HepG2 (cell line): ENCODE results near the gene GPC3. TPM values are rescaled to one million over a fixed set of nuclear protein-coding genes. Genes with fewer than 3 reads are reported as not detected.

Source experiments
- ATF1 ChIP-seq: IDR thresholded peaks from 2 replicates; pipeline ENCODE4 v1.6.1; 2016; ENCODE audit warnings: mild to moderate bottlenecking, control low read depth
- ERF ChIP-seq: IDR thresholded peaks from 2 replicates; pipeline ENCODE4 v1.6.1; 2018; ENCODE audit warnings: missing biosample characterization, missing genetic modification reagents
- FOSL2 ChIP-seq: sonication (generic); formaldehyde crosslinking; IDR thresholded peaks from 2 replicates; pipeline ENCODE4 v1.4.0; 2020; ENCODE audit warnings: missing genetic modification reagents
- FOXK2 ChIP-seq: fragments of 450-650 bp; IDR thresholded peaks from 2 replicates; pipeline ENCODE4 v1.6.1; 2016
- FOXP1 ChIP-seq, 2 experiments: fragments of 450-650 bp in 1 of 2; IDR thresholded peaks; 2 replicates each; pipeline ENCODE4 v1.6.1; 2017 to 2018; ENCODE audit warnings: antibody characterized with exemption in 1 of 2
- GFI1 ChIP-seq: sonication (generic); formaldehyde crosslinking; IDR thresholded peaks from 2 replicates; pipeline ENCODE4 v1.5.0; 2020; ENCODE audit warnings: missing genetic modification reagents, mild to moderate bottlenecking, borderline replicate concordance
- GZF1 ChIP-seq: sonication (generic); formaldehyde crosslinking; IDR thresholded peaks from 2 replicates; pipeline ENCODE4 v1.5.1; 2020; ENCODE audit warnings: mild to moderate bottlenecking, missing genetic modification reagents
- KDM4B ChIP-seq: sonication (generic); formaldehyde crosslinking; IDR thresholded peaks from 2 replicates; pipeline ENCODE4 v1.4.0; 2020; ENCODE audit warnings: missing genetic modification reagents
- NCOR1 ChIP-seq: fragments of 200-600 bp; sonication (generic); IDR thresholded peaks from 2 replicates; pipeline ENCODE4 v1.7.0; 2017; ENCODE audit warnings: antibody characterized with exemption, low read length, borderline replicate concordance
- NFYC ChIP-seq: IDR thresholded peaks from 2 replicates; pipeline ENCODE4 v1.6.1; 2016; ENCODE audit warnings: missing genetic modification reagents, missing compliant biosample characterization
- REPIN1 ChIP-seq: sonication (generic); formaldehyde crosslinking; IDR thresholded peaks from 2 replicates; pipeline ENCODE4 v1.8.0; 2022; ENCODE audit warnings: missing genetic modification reagents, low read depth, mild to moderate bottlenecking, borderline replicate concordance
- SMAD3 ChIP-seq: sonication (generic); formaldehyde crosslinking; IDR thresholded peaks from 2 replicates; pipeline ENCODE4 v1.4.0; 2020; ENCODE audit warnings: missing genetic modification reagents
- TARDBP ChIP-seq: sonication (generic); formaldehyde crosslinking; IDR thresholded peaks from 2 replicates; pipeline ENCODE4 v1.8.0; 2022; ENCODE audit warnings: mild to moderate bottlenecking, missing genetic modification reagents
- ZNF530 ChIP-seq: sonication (generic); formaldehyde crosslinking; IDR thresholded peaks from 2 replicates; pipeline ENCODE4 v1.5.0; 2020; ENCODE audit warnings: low read depth, mild to moderate bottlenecking, missing genetic modification reagents
- ZNF567 ChIP-seq: sonication (generic); formaldehyde crosslinking; IDR thresholded peaks from 2 replicates; pipeline ENCODE4 v1.8.1; 2023; ENCODE audit warnings: mild to moderate bottlenecking, missing genetic modification reagents, borderline replicate concordance
- ZNF792 ChIP-seq: IDR thresholded peaks from 2 replicates; pipeline ENCODE4 v1.6.1; 2016
- polyA plus RNA-seq, 8 experiments: library from polyadenylated mRNA; depleted of rRNA in 3 of 8; stranded (reverse) in 7 of 8; unstranded in 1 of 8; fragments of >200 nt; fragmentation: Illumina TruSeq in 4 of 8; extraction: Trizol in 4 of 8; gene quantifications; 2 replicates each; pipeline versions ENCODE4 v1.2.1 to v1.2.3, GENCODE V29; 2011 to 2016; ENCODE audit warnings: low read depth in 4 of 8, missing spikeins in 1 of 8, mixed read lengths in 1 of 8; ENCODE audit not compliant: insufficient read depth in 1 of 8
- total RNA-seq, 5 experiments: library from RNA; depleted of rRNA; stranded (reverse); fragments of >200 nt; fragmentation: Illumina TruSeq; extraction: Trizol; gene quantifications; 2 replicates each; pipeline ENCODE4 v1.2.3, GENCODE V29; 2016; ENCODE audit warnings: low read depth in 1 of 5
- TF ChIP-seq, protein P1 (sequence below), 2 experiments: sonication (generic) in 1 of 2; formaldehyde crosslinking in 1 of 2; IDR thresholded peaks; 2 replicates each; pipeline versions ENCODE4 v1.4.0 to v1.6.1; 2016 to 2020; ENCODE audit warnings: borderline replicate concordance in 1 of 2, low read depth in 1 of 2, mild to moderate bottlenecking in 1 of 2, missing genetic modification reagents in 1 of 2
- TF ChIP-seq, protein P2 (sequence below): IDR thresholded peaks from 2 replicates; pipeline ENCODE4 v1.6.1; 2016; ENCODE audit warnings: low read depth, control low read depth
- TF ChIP-seq, protein P3 (sequence below): sonication (generic); formaldehyde crosslinking; IDR thresholded peaks from 2 replicates; pipeline ENCODE4 v1.8.1; 2023; ENCODE audit warnings: mild to moderate bottlenecking, missing genetic modification reagents, borderline replicate concordance
- TF ChIP-seq, protein P4 (sequence below): sonication (generic); formaldehyde crosslinking; IDR thresholded peaks from 2 replicates; pipeline ENCODE4 v1.4.0; 2020; ENCODE audit warnings: mild to moderate bottlenecking, missing genetic modification reagents, borderline replicate concordance

GPC3 gene
- total and polyA plus RNA-seq, 2 of the 13 experiments (the other 11 are each of a cell fraction or from before 2014, with no cell fraction given), result 1,799 to 3,263 TPM

DNA sequence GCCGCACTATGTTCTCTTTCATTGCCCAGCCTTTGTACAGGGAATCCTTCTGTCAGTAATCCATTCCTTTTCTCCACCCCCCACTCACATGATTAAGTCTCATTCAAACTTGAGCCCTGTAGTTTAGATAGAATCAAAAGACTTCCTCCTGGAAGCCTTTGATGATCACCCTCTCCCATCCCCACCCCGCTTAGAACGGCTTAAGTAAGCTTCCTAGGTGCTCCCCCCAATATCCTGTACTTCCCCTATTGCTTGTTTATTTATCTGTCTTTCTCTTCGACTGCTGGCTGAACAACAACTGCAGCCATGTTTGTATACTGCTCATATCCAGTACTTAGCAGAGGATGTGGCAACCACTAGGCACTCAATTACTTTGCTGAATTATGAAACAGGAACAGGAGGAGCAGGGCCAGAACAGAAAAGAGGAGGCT, 38.5 kb upstream of the GPC3 start (continued):
- TF ChIP-seq, protein P1, sequence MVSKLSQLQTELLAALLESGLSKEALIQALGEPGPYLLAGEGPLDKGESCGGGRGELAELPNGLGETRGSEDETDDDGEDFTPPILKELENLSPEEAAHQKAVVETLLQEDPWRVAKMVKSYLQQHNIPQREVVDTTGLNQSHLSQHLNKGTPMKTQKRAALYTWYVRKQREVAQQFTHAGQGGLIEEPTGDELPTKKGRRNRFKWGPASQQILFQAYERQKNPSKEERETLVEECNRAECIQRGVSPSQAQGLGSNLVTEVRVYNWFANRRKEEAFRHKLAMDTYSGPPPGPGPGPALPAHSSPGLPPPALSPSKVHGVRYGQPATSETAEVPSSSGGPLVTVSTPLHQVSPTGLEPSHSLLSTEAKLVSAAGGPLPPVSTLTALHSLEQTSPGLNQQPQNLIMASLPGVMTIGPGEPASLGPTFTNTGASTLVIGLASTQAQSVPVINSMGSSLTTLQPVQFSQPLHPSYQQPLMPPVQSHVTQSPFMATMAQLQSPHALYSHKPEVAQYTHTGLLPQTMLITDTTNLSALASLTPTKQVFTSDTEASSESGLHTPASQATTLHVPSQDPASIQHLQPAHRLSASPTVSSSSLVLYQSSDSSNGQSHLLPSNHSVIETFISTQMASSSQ (IDR thresholded peaks at IDR 0.05; ENCODE audit: low read depth), result peak; percentile 79
- TF ChIP-seq, protein P1 (CRISPR knock-in tag; IDR thresholded peaks at IDR 0.05; ENCODE audit: borderline replicate concordance), result peak; percentile 79
- TF ChIP-seq NCOR1 (0 out of 2 replicates have a peak, but pooled peaks have one; percentile 24), ZNF567 (CRISPR knock-in tag) (no peak), NFYC (CRISPR knock-in tag) (0 out of 2 replicates have a peak, but pooled peaks have one; percentile 14), FOXK2 (peak; percentile 82; the same call in 1 of the 2 replicates), SMAD3 (peak; percentile 73; the same call in 1 of the 2 replicates), TARDBP (CRISPR knock-in tag) (peak; percentile 69), ATF1 (CRISPR knock-in tag) (peak; percentile 60; the same call in 1 of the 2 replicates), FOXP1 (IDR thresholded peaks at IDR 0.05) (peak; percentile 92), FOXP1 (CRISPR knock-in tag; IDR thresholded peaks at IDR 0.05) (peak; percentile 99), GFI1 (peak; percentile 79), ERF (CRISPR knock-in tag) (peak; percentile 74; the same call in 1 of the 2 replicates), GZF1 (no peak), ZNF530 (CRISPR knock-in tag) (no peak), REPIN1 (0 out of 2 replicates have a peak, but pooled peaks have one; percentile 23), KDM4B (CRISPR knock-in tag) (no peak), ZNF792 (CRISPR knock-in tag) (0 out of 2 replicates have a peak, but pooled peaks have one; percentile 63), FOSL2 (CRISPR knock-in tag) (peak; percentile 68)
- TF ChIP-seq, protein P2, sequence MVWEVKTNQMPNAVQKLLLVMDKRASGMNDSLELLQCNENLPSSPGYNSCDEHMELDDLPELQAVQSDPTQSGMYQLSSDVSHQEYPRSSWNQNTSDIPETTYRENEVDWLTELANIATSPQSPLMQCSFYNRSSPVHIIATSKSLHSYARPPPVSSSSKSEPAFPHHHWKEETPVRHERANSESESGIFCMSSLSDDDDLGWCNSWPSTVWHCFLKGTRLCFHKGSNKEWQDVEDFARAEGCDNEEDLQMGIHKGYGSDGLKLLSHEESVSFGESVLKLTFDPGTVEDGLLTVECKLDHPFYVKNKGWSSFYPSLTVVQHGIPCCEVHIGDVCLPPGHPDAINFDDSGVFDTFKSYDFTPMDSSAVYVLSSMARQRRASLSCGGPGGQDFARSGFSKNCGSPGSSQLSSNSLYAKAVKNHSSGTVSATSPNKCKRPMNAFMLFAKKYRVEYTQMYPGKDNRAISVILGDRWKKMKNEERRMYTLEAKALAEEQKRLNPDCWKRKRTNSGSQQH, result no peak
- TF ChIP-seq, protein P3, sequence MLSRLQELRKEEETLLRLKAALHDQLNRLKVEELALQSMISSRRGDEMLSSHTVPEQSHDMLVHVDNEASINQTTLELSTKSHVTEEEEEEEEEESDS (CRISPR knock-in tag), result no peak
- TF ChIP-seq, protein P4, sequence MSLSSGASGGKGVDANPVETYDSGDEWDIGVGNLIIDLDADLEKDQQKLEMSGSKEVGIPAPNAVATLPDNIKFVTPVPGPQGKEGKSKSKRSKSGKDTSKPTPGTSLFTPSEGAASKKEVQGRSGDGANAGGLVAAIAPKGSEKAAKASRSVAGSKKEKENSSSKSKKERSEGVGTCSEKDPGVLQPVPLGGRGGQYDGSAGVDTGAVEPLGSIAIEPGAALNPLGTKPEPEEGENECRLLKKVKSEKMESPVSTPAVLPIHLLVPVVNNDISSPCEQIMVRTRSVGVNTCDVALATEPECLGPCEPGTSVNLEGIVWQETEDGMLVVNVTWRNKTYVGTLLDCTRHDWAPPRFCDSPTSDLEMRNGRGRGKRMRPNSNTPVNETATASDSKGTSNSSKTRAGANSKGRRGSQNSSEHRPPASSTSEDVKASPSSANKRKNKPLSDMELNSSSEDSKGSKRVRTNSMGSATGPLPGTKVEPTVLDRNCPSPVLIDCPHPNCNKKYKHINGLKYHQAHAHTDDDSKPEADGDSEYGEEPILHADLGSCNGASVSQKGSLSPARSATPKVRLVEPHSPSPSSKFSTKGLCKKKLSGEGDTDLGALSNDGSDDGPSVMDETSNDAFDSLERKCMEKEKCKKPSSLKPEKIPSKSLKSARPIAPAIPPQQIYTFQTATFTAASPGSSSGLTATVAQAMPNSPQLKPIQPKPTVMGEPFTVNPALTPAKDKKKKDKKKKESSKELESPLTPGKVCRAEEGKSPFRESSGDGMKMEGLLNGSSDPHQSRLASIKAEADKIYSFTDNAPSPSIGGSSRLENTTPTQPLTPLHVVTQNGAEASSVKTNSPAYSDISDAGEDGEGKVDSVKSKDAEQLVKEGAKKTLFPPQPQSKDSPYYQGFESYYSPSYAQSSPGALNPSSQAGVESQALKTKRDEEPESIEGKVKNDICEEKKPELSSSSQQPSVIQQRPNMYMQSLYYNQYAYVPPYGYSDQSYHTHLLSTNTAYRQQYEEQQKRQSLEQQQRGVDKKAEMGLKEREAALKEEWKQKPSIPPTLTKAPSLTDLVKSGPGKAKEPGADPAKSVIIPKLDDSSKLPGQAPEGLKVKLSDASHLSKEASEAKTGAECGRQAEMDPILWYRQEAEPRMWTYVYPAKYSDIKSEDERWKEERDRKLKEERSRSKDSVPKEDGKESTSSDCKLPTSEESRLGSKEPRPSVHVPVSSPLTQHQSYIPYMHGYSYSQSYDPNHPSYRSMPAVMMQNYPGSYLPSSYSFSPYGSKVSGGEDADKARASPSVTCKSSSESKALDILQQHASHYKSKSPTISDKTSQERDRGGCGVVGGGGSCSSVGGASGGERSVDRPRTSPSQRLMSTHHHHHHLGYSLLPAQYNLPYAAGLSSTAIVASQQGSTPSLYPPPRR (CRISPR knock-in tag), result peak; percentile 69; the same call in 1 of the 2 replicates
